Breast epithelium (tissue), 3 donors: ENCODE measurements around the gene SLC1A6.

Experiments
- POLR2AphosphoS5 ChIP-seq, 3 donors: sonication (generic); formaldehyde crosslinking; IDR thresholded peaks; one replicate each; pipeline ENCODE4 v1.6.1; 2017; ENCODE audit warnings: antibody characterized with exemption in 3 of 3
- TF ChIP-seq, protein P1 (sequence below), 3 donors: fragments of 450-650 bp; IDR thresholded peaks; one replicate each; pipeline ENCODE4 v1.5.1; 2016 to 2017; ENCODE audit warnings: antibody characterized with exemption in 3 of 3, mild to moderate bottlenecking in 3 of 3, moderate library complexity in 3 of 3

GRCh38 chr19:14952767-14953166 lies 26.9 kb downstream of the SLC1A6 start:
- TF ChIP-seq, protein P1, sequence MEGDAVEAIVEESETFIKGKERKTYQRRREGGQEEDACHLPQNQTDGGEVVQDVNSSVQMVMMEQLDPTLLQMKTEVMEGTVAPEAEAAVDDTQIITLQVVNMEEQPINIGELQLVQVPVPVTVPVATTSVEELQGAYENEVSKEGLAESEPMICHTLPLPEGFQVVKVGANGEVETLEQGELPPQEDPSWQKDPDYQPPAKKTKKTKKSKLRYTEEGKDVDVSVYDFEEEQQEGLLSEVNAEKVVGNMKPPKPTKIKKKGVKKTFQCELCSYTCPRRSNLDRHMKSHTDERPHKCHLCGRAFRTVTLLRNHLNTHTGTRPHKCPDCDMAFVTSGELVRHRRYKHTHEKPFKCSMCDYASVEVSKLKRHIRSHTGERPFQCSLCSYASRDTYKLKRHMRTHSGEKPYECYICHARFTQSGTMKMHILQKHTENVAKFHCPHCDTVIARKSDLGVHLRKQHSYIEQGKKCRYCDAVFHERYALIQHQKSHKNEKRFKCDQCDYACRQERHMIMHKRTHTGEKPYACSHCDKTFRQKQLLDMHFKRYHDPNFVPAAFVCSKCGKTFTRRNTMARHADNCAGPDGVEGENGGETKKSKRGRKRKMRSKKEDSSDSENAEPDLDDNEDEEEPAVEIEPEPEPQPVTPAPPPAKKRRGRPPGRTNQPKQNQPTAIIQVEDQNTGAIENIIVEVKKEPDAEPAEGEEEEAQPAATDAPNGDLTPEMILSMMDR (IDR thresholded peaks at IDR 0.05) = no peak
- no peak for TF ChIP-seq POLR2AphosphoS5 (IDR thresholded peaks at IDR 0.05)
